ENCODE measurements around the gene CFAP97.

GRCh38 chr4:185122681-185123345 lies 81.0 kb downstream of the CFAP97 start:
- TF ChIP-seq CTCF (conservative IDR thresholded peaks at IDR 0.05 in 1 of 2, IDR thresholded peaks at IDR 0.05 in 1 of 2; ENCODE audit: extremely low read depth in 1 of 2, insufficient read depth in 1 of 2, low read depth in 1 of 2, low read length in 2 of 2): no peak
- no peak for TF ChIP-seq EZH2 (IDR thresholded peaks at IDR 0.05; ENCODE audit: borderline replicate concordance, low read length)
